Endothelial cell (in vitro differentiated cells): ENCODE results near the gene GGA2. TPM values are rescaled to one million over a fixed set of nuclear protein-coding genes. Genes with fewer than 3 reads are reported as not detected.

Source experiments
- DNase-seq: peaks from one replicate; pipeline ENCODE4 v3.0.0; 2021; ENCODE audit warnings: low spot score
- H3K27ac Mint-ChIP-seq: one replicate; pipeline ENCODE4 v1.8.0; 2021; ENCODE audit warnings: mixed read lengths, inconsistent platforms; ENCODE audit not compliant: unreplicated experiment
- H3K27me3 Mint-ChIP-seq: one replicate; pipeline ENCODE4 v1.8.0; 2021; ENCODE audit warnings: mild to moderate bottlenecking, moderate library complexity, mixed read lengths, inconsistent platforms; ENCODE audit not compliant: unreplicated experiment
- H3K36me3 Mint-ChIP-seq: one replicate; pipeline ENCODE4 v1.8.0; 2021; ENCODE audit warnings: mild to moderate bottlenecking, low read depth, mixed read lengths, inconsistent platforms; ENCODE audit not compliant: unreplicated experiment
- H3K4me1 Mint-ChIP-seq: one replicate; pipeline ENCODE4 v1.8.0; 2021; ENCODE audit warnings: mild to moderate bottlenecking, mixed read lengths, inconsistent platforms; ENCODE audit not compliant: unreplicated experiment
- H3K4me3 Mint-ChIP-seq: one replicate; pipeline ENCODE4 v1.8.0; 2021; ENCODE audit warnings: mild to moderate bottlenecking, mixed read lengths, inconsistent platforms; ENCODE audit not compliant: unreplicated experiment
- H3K9me3 Mint-ChIP-seq: one replicate; pipeline ENCODE4 v1.8.0; 2021; ENCODE audit warnings: mixed read lengths, inconsistent platforms; ENCODE audit not compliant: unreplicated experiment
- total RNA-seq: library from RNA; stranded (reverse); fragmentation: NEBNext Ultra II Directional; extraction: Animal tissue kit (Norgen Biotek cat#: 25700); gene quantifications from one replicate; pipeline ENCODE4 v1.2.1, GENCODE V29; 2021; ENCODE audit not compliant: unreplicated experiment
- TF ChIP-seq, protein P1 (sequence below): fragments of 200-600 bp; sonication (generic); IDR thresholded peaks from one replicate; pipeline ENCODE4 v1.5.0; 2021; ENCODE audit warnings: antibody characterized with exemption; ENCODE audit not compliant: unreplicated experiment

The GGA2 gene
- total RNA-seq, 1 donor from 2014 or later: 65.1 TPM

DNA sequence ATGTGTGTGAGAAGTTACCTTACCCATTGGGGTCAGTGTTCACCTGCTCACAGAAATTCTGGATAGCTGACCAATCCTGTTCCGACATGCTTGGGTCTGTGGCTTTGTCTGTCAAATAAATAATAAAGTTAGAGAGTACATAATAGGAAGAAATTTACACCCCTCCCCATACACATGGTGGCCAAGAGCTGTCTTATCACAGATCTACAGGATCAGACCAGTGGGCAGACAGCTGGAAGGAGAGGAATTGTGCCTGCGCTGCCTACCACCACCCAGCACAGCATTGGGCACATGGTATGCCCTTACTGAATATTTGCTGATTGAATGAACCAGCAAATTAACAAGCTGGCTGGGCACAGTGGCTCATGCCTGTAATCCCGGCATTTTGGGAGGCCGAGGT lies 14.6 kb downstream of the GGA2 start:
- no peaks in the 10 kb centered on the region for H3K27me3 Mint-ChIP-seq
- no peaks in the 10 kb centered on the region for H3K9me3 Mint-ChIP-seq
- H3K4me1 Mint-ChIP-seq: peaks cover 7% of the 10 kb centered on the region
- H3K4me3 Mint-ChIP-seq: no peak overlapping the region
- no peak for DNase-seq
- TF ChIP-seq, protein P1, sequence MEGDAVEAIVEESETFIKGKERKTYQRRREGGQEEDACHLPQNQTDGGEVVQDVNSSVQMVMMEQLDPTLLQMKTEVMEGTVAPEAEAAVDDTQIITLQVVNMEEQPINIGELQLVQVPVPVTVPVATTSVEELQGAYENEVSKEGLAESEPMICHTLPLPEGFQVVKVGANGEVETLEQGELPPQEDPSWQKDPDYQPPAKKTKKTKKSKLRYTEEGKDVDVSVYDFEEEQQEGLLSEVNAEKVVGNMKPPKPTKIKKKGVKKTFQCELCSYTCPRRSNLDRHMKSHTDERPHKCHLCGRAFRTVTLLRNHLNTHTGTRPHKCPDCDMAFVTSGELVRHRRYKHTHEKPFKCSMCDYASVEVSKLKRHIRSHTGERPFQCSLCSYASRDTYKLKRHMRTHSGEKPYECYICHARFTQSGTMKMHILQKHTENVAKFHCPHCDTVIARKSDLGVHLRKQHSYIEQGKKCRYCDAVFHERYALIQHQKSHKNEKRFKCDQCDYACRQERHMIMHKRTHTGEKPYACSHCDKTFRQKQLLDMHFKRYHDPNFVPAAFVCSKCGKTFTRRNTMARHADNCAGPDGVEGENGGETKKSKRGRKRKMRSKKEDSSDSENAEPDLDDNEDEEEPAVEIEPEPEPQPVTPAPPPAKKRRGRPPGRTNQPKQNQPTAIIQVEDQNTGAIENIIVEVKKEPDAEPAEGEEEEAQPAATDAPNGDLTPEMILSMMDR: no peak
- no peak overlapping the region for H3K27ac Mint-ChIP-seq
- peaks cover 29% of the 10 kb centered on the region for H3K36me3 Mint-ChIP-seq

DNA sequence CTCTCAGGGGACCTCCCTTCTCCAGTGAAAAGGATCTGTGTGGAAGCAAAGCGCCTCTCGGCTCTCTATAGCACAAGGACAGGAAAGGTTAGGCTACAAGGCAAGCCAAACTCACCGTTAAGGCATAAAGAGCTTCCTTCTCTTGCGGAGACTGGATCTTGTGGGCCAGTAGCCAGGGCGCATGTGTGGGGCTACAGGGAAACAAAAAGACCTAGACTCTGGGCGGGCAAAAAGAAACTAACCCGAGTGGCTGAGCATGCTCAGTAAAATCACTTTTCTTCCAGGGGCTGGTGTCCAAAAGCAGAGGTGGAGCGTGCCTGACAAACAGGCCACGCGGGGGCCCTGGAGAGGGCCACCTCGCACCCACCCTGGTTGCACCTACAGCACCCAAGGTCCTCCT lies 16.1 kb downstream of the GGA2 start:
- Mint-ChIP-seq H3K27me3 (no peaks in the 10 kb centered on the region), H3K27ac (no peak overlapping the region), H3K4me1 (peaks cover 7% of the 10 kb centered on the region), H3K9me3 (no peaks in the 10 kb centered on the region), H3K36me3 (peaks cover 34% of the 10 kb centered on the region), H3K4me3 (no peak overlapping the region)
- TF ChIP-seq, protein P1: no peak
- DNase-seq: no peak

DNA sequence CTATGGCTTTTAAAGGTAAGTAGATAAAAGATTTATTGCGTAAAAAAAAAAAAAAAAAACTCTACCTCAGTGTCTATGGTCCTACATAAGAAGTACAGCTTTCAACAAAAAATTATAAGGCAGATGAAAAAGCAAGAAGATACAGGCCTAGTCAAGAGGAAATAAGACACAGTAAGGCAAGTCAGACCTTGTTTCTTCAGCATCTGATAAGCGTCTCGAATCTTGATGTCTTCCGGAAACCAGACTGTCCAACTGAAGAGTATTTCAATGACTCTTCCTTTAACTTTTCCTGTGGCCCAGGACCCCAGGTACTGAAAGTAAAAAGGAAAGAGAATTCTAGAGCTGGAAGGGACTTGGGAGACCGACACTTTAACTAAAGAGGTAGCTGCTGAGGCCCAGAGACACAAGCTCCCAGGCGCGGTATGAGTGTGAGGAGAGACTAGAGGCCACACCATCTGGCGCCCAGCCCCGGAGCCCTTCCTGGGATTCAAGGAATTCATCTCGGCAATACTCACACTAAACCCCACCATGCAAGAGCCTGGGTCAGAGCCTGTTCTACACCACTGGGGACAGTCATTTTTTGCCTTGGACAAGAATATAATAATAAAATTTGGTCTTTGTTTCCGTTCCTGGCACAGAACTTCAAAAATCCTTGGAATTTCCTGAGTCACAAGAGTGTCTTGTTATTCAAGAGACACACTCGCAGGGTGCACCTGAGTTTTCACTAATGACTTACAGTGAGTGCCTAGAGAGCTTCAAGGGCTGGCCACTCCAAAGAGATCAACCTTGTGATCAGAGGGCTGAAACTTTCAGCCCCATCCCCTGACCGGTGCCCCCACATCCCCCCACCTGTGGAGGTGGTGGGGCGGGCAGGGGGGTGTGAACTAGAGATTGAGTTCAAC lies 18.6 kb downstream of the GGA2 start:
- DNase-seq: no peak
- TF ChIP-seq, protein P1: no peak
- Mint-ChIP-seq H3K9me3 (no peaks in the 10 kb centered on the region), H3K4me3 (no peak overlapping the region), H3K27me3 (no peaks in the 10 kb centered on the region), H3K36me3 (peaks cover 23% of the 10 kb centered on the region), H3K4me1 (no peaks in the 10 kb centered on the region), H3K27ac (no peak overlapping the region)

DNA sequence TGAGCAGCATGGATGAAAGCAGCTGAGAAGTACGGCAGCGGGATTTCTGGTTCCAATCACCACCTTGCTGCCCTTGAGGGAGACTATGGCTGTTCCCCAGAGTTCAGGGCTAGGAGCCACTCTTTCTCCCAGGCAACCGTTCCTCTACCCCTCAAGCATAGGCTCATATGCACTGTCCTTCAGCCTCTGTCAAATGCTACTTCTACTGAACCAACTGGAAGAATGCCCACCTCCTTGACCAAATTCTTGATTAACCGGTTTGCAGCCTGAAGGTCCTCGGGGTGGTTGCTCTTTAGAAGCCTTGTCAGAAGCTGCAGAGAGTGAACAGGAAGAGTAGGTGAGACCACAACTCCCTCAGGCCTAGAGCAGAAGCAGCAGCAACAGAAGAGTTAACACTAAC lies 23.8 kb downstream of the GGA2 start:
- peaks cover 35% of the 10 kb centered on the region for H3K36me3 Mint-ChIP-seq
- no peak overlapping the region for H3K27ac Mint-ChIP-seq
- TF ChIP-seq, protein P1: no peak

DNA sequence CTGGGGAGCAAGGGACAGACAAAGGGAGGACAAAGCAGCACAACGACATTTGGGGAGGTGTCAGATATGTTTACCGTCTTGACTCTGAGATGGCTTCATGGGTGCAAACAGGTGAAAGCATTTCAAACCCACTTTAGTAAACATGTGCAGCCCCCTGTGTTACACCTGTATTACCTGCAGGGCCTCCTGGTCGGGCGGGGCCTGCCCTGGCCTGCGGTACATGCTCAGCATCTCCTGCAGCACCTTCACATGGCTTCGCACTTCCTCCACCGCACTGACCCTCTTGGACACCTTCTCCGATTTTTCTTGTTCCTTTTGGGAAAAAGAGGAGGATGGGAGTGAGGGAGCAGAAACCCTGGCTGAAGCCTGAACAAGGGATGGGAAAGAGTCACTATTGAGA lies 24.5 kb downstream of the GGA2 start:
- Mint-ChIP-seq H3K4me1 (no peaks in the 10 kb centered on the region), H3K27me3 (peaks cover 5% of the 10 kb centered on the region)
- TF ChIP-seq, protein P1: no peak

More for the DNA sequence above, 23.8 kb downstream of the GGA2 start:
- Mint-ChIP-seq H3K9me3 (no peaks in the 10 kb centered on the region), H3K4me1 (no peaks in the 10 kb centered on the region), H3K4me3 (no peak overlapping the region), H3K27me3 (peaks cover 5% of the 10 kb centered on the region)
- DNase-seq: no peak

More for the DNA sequence above, 24.5 kb downstream of the GGA2 start:
- Mint-ChIP-seq H3K27ac (no peak overlapping the region), H3K36me3 (peaks cover 35% of the 10 kb centered on the region), H3K9me3 (no peaks in the 10 kb centered on the region), H3K4me3 (no peak overlapping the region)
- DNase-seq: no peak
